Measurements from ENCODE around the gene CGA. TPM values are rescaled to one million over a fixed set of nuclear protein-coding genes. Genes with fewer than 3 reads are reported as not detected.

CGA gene
- total RNA-seq, 4 donors from 2014 or later = 0.53 to 5.7 TPM; not detected in 2

- Histone ChIP-seq H3K4me3 (no peak overlapping the region), H3K27ac (no peak overlapping the region), H3K27me3 (peaks cover 2% of the 10 kb centered on the region), H3K9me3 (no peaks in the 10 kb centered on the region), H3K4me1 (no peaks in the 10 kb centered on the region), H3K36me3 (no peaks in the 10 kb centered on the region)
- 71% methylated on average over 1 of the region's 1 CpG for WGBS
- DNase-seq (ENCODE audit: low spot score in 2 of 2) = no peak
- TF ChIP-seq CTCF (IDR thresholded peaks at IDR 0.05) (no peak), POLR2A (IDR thresholded peaks at IDR 0.05) (no peak), EP300 (IDR thresholded peaks at IDR 0.05) (no peak), POLR2AphosphoS5 (IDR thresholded peaks at IDR 0.05) (no peak)
Measured at GRCh38 chr6:87053312-87053711, 41.6 kb downstream of the CGA start.

GRCh38 chr6:87049779-87050178 lies 45.1 kb downstream of the CGA start:
- TF ChIP-seq EP300 (IDR thresholded peaks at IDR 0.05) = no peak
- TF ChIP-seq CTCF (IDR thresholded peaks at IDR 0.05) = no peak
- no peak for TF ChIP-seq POLR2AphosphoS5 (IDR thresholded peaks at IDR 0.05)
- TF ChIP-seq POLR2A (IDR thresholded peaks at IDR 0.05) = no peak
- H3K9me3 ChIP-seq = no peaks in the 10 kb centered on the region
- H3K4me3 ChIP-seq = no peak overlapping the region
- no peak for DNase-seq (ENCODE audit: low spot score in 2 of 2)
- no peaks in the 10 kb centered on the region for H3K36me3 ChIP-seq
- H3K4me1 ChIP-seq = no peaks in the 10 kb centered on the region
- 97% methylated on average over 1 of the region's 1 CpG for WGBS
- peaks cover 4% of the 10 kb centered on the region for H3K27me3 ChIP-seq
- H3K27ac ChIP-seq = no peak overlapping the region

GRCh38 chr6:87045521-87046075 lies 49.3 kb downstream of the CGA start:
- H3K4me1 ChIP-seq = no peaks in the 10 kb centered on the region
- H3K36me3 ChIP-seq = no peaks in the 10 kb centered on the region
- H3K27ac ChIP-seq = no peak overlapping the region
- peaks cover 7% of the 10 kb centered on the region for H3K27me3 ChIP-seq
- H3K4me3 ChIP-seq = no peak overlapping the region
- no peak for DNase-seq (ENCODE audit: low spot score in 2 of 2)
- no peak for TF ChIP-seq POLR2A (IDR thresholded peaks at IDR 0.05)
- TF ChIP-seq POLR2AphosphoS5 (IDR thresholded peaks at IDR 0.05) = no peak
- TF ChIP-seq EP300 (IDR thresholded peaks at IDR 0.05) = no peak
- TF ChIP-seq CTCF (IDR thresholded peaks at IDR 0.05) = no peak
- H3K9me3 ChIP-seq = no peaks in the 10 kb centered on the region
- WGBS = 71% methylated on average over 5 of the region's 5 CpGs

- H3K36me3 ChIP-seq = no peaks in the 10 kb centered on the region
- H3K4me3 ChIP-seq = no peak overlapping the region
- 89% methylated on average over 4 of the region's 4 CpGs for WGBS
- no peaks in the 10 kb centered on the region for H3K4me1 ChIP-seq
- no peak overlapping the region for H3K27ac ChIP-seq
- H3K27me3 ChIP-seq = peaks cover 3% of the 10 kb centered on the region
- DNase-seq (ENCODE audit: low spot score in 2 of 2) = no peak
- TF ChIP-seq CTCF (IDR thresholded peaks at IDR 0.05) (no peak), EP300 (IDR thresholded peaks at IDR 0.05) (no peak), POLR2A (IDR thresholded peaks at IDR 0.05) (no peak), POLR2AphosphoS5 (IDR thresholded peaks at IDR 0.05) (no peak)
- no peaks in the 10 kb centered on the region for H3K9me3 ChIP-seq
Measured at GRCh38 chr6:87040729-87041128, 54.2 kb downstream of the CGA start.

Other genes with a start within 250 kb of the CGA start
- not detected for gene HTR1E, start 157.6 kb downstream of the CGA start, total RNA-seq
- 100 to 1,000 TPM in 1 of 4 donors, 10 to 100 TPM in 3; 26.7 to 111 (median 34.7) TPM for gene ZNF292, start 60.5 kb upstream of the CGA start, total RNA-seq
- gene SMIM8, start 227.5 kb upstream of the CGA start, total RNA-seq = 10 to 100 TPM in 2 of 4 donors, 1 to 10 TPM in 2; 5.2 to 23.3 (median 10.0) TPM
- 1 to 10 TPM in 1 of 4 donors, not detected in 3; 6.4 TPM for gene GJB7, start 234.2 kb upstream of the CGA start, total RNA-seq
- gene C6orf163, start 249.7 kb upstream of the CGA start, total RNA-seq = 10 to 100 TPM in 1 of 4 donors, 1 to 10 TPM in 3; 1.9 to 10.1 (median 3.0) TPM

Data from suprapubic skin (tissue), 4 donors.